NCI-H2107 (cell line): ENCODE measurements around the gene KRT71.

Source experiments
- DNase-seq: peaks from one replicate; lab custom pipeline; 2025; lab: John Stamatoyannopoulos, UW

Gene KRT71

DNA sequence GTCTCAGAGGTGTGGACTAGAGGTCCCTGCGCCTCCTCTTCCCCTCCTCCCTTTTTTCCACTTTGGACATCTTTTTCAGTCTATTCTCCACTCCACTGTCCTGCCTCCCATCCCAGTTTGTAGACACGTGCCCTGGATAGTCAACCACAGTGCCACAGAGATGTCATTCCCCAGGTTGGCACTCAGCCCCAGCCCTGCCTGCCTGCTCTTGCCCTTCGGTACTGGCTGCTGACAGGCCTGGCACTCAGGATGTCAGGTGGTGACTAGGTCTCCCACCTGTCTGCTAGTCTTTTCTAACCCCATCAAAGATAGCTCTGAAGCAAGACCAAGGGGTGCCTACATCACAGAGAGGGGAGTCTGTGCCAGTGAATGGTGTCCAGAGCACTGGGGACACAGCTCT is 15.8 kb downstream of the KRT71 start:
- DNase-seq, result no peak

DNA sequence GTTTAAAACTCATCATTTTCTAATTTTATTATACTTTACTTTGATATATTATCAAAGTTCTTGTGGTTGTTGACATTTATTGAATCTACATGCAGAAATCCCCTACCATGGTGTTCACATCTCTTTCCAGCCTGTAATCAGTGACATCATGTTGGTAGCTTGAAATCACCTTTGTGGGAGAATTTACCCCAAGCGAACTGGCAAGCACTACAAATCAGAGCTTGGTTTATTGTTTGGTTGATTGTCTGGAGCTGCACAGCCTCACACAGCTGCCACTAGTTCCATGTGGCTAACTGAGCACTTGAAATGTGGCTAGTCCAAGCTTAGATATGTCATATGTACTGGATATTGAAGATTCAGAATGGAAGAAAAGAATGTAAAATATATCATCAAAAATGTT is 17.4 kb downstream of the KRT71 start:
- no peak for DNase-seq

DNA sequence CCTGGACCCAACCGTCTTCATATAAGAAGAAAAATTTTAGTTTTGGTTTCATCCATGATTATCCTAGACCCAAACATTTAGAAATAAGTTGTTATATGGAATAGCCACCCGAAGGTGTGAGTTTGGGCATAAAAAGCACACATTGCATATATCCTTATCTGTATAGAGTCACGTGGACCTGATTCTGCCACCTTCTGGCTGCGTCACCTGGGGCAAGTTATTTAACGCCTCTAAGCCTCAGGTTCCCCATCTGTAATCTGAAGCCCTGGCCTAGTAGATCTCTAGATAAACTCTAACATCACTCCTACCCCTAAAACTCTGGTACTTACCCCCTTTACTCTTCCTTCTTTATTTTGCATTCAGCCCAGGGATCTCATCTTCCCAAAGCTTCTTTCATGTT is 18.5 kb downstream of the KRT71 start:
- DNase-seq, result no peak

DNA sequence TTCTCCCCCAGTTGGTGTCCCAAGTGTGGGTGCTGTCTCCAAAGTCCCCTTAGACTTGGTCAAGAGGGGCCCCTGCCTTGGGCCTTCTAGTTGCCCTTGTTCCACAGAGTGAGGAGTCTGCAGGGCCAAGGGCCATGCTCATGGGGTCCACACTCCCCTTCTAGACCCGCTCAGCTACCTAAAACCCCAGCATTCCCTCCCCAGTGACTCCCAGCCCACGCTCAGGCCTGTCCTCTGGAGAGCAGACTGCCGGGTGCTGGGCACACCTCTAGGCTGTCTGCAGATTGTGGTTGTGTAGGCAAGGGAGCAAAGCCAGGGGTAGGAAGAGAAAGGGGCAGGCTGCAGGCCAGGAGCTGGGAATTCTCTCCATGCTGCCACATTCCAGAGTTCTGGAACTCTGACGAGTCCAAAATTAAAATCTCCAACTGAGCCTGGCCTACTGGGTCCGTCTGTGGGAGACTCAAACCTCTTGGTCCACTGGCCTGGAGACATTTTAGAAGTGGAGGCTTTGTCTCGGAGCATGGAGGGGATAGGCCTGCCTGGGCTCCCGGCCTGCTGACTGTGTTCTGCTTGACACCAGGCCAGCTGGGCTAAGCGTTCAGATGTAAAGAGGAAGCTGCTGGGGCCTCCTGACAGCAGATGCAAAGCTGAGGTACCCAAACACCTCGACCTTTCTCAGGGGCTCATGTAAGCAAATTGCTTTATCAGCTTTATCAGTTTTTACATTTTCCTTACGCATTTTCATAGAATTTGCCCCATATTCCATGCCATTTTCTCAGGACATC is 19.1 kb downstream of the KRT71 start:
- DNase-seq, result no peak

DNA sequence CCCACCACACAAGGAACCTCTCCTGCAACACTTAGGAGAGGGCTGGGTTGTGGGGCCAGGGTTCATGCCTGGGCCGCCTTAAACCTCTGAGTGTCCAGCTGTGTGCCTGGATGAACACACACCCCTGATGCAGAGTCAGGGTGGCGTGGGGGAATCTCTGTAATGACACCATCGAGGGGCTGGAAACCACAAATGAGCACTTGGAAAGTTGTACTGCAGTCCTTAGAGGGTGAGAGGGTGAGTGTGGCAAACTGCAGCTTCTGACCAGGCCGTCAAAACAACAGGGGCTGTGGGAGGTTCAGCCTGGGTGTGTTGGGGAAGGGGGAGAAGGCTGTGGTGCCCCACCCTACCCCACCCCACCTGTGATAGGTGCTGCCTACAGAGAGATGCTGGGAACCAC is 20.3 kb downstream of the KRT71 start:
- no peak for DNase-seq

DNA sequence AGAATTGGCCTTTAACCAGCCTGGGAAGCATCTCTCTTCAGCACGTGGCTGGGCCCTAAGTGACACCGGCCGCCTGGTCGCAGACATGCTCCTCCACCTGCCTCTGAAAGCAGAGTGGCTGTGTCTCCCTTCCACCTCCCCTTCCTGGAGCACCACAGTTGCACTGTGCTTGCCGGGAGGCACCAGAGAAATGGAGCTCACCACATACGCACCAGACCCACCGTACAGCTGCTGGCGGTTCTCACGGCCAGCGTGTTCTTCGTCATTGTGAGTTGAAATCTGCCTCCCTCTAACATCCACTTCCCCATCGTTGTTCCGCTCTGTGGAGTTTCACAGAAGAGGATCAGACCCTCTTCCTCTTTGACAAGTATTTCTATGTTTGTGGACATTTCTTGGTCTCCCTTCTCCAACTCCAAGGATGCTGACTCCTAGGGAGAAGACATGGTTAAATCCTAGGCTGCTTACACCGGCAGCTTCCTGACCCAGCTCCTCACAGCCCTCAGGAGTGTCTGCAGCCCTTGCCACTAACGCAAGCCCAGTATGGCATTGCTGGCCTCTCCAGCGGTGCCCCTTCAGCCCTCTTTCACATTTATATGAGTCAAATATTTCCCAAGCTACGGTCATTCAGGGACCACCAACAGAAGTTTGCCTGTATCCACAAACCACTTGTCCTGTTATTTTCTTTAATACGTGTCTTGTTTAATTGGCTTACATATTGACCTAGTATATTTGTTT is 21.2 kb downstream of the KRT71 start:
- no peak for DNase-seq

DNA sequence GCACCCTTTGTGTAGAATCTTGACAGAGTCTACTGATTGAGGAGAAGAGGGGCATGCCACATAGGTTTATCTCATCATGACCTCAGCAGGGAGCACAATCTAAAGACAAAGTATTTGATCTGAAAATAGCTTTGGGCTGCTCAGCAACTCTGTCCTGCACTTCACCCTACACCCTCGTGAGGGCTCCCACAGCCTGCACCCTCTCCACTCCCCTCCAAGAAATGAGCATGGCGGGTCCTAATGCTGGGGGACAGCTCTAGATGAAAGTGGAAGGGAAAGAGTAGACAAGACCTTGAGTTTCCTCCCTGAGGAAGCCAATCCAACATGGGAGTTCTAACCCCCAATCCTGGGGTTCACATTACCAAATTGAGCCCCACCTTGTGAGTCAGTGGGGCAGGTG is 22.0 kb downstream of the KRT71 start:
- DNase-seq, result no peak

DNA sequence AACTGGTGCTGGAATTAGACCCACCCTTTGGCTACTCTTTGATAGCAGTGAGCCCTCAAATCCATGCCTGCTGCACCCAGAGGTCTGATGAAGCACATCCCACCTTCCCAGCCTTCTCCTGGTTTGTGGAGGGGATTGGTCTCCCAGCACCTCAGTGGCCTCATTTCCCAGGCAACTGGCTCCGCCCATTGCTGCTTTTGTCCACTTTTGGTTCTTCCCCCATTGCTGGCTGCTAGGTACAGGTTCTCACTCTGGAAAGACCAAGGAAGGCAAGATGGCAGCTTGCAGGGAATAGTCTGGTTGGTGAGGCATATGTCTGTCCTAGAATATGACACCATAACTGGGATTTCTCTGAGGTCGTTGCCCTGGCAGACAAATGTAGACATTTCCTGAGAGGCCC is 22.6 kb downstream of the KRT71 start:
- no peak for DNase-seq

DNA sequence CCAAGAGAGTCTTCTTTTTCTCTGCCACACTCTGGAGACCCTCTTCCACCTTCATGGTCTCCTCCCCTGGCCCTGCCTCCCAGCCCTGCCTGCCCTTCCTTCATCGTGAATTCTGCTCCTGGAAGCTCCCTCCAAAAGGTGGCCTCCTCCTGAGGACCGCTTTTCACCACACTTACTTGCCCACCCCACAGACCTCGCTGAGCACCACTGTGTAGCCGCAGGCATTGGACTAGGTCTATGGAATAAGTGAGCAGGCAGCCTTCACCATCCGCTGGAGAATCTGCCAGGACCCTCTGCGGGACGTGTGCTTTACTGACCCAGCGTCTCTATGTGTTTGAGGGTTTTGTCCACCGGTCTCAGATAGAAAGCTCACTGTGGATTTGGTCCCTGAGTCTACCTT is 23.1 kb downstream of the KRT71 start:
- DNase-seq, result no peak

DNA sequence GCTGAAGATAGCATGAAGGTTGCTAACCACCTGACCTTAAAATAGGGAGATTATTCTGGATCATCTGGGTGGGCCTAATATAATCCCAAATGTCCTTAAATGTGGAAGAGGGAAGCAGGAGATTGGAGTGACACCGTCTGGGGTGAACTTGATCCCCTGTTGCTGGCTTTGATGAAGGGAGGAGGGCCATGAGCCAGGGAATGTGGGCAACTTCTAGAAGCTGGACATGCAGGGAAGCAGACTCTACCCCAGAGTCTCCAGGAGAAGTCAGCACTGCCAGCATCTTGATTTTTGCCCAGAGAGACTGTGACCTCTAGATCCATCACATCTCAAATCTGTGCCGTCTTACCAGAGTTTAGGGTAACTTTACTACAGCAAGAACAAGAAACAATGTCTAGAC is 23.5 kb downstream of the KRT71 start:
- DNase-seq, result no peak

DNA sequence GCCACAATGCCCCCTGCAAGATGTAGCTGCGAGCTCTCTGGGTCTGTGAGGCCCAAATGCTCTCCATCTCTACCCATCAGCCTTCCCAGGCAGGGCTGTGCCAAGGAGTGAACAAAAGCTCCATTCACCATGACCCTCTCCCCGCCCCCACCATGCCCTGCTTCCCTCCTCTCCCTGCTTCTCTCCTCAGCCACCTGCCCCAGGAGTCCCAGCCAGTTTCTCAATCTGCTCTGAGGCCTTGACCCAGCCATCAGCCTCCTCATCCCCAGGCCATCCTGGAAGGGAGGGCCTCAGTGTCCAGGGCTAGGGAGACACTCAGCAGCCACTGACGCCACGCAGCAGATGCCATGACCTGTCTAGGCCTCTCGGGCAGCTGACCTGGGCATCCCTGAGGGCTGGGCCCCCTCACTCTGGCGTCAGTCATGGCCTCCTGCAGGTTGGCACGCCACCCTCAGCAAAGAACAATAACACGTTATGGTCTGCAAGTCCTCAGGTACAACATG is 24.3 kb downstream of the KRT71 start:
- DNase-seq, result no peak

DNA sequence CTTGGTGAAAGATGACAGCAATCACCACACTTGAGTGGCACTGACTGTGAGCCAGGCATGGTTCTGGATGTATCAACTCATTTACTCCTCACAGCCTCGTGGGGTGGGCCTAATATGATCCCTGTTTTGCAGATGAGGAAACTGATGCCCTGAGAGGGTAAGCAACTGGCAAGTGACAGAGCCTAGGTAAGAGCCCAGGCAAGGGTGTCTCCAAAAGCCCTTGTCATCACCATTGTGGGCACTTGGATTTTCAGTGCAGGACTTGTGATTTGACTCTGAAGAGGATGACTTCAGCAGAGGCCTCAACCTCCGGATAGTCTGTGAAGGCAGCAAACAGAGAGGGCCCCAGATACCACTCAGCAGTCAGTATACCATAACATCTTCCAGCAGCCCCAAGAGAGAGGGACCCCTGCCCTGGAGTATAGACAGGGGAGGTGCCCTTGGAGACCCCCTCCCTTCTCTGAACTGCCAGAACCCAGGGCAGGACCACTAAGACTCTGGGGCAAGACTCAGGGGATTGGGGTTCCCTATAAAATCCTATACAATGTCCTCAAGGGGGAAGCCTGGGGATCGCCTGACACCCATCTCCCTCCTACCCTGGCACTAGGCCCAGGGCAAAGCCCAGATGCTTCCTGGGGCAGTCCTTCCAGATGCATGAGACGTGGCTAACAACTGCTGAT is 25.7 kb downstream of the KRT71 start:
- DNase-seq, result no peak

DNA sequence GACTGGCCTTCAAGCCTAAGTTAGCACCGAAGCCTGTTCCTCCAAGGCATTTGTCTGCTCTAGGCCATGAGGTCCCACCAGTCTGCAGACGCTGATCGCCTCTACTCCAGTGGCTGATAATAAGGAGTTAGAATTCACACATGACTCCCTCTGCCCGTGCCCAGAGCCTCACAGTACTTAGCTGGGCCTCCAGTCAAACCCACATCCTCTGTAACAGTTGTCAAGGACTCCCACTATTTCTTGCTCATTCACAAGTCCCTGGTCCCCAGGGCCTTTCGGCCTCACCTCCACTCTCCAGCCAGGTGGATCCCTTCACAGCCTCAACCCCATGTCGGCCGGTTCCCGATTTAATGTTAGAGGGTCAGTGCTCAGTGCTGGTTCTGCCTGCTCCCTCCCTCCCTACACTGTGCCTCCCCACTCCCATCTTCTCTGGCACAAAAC is 26.4 kb downstream of the KRT71 start:
- DNase-seq, result no peak

DNA sequence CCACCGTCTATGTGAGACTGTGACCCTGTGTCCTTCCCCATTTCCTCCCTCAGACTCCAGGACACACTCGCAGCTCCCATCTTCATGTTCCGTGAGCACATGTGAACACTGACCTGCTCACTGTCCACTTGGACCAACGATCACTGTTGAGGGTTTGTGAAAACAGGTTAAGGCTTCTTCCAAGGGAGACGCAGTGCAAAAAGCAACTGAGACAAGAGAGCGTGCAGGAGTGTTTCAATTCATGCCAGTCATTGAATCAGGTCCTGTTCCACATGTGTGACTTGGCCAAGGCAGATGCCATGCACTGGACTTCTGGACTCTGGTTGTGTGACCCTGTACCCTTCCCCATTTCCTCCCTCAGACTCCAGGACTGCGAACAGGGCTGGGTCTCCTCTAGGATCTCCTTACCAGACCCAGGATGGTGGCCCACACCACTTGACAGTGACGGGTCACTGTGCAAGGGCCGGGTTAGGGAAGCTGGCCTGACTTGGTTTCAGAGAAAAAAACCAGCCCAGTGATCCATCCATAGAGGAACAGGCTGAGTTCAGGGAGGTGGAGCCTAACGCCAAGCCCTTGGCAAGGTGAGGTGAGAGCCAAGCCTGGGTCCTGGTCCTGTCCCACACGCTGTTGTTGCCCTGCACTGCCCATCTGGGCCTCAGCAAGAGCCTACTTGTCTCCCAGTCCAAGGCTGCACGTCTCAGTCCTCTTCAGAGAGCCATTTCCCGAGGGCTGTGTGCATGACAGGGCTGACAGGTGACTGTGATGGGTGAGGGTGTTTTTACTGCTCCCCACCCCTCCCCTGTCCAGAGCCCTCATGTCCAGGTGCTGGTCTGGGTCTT is 27.1 kb downstream of the KRT71 start:
- no peak for DNase-seq

DNA sequence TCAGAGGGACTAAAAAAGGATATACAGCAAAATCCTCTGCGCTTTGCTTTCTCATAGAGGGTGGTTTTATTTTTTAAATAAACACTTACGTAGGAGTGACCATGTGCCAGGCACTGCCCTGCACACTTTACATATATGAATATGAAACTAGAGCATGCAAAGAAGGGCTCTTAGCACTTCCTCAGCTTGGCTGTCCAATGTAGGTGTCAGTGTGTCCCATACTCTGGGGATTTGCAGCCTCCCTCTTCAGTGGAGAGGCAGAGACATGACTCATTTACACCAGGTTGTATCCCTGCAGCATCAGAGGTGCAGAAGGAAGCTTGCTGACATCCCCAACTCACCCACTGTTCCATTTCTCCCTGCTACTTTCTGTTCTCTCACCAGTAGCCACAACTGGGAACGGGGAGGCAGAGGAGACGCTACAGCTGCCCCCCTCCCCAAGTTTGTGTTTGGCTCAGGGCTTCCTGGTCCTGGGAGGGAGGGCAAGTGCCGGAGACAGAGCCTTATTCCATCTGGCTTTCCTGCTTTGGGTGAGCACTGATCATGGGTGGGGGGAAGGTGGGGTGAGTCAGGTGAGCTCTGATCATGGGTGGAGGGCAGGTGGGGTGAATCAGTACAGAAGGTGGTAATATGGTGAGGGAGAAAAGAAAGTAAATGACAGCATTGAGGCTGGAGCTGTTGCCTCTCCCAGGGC is 27.9 kb downstream of the KRT71 start:
- no peak for DNase-seq

DNA sequence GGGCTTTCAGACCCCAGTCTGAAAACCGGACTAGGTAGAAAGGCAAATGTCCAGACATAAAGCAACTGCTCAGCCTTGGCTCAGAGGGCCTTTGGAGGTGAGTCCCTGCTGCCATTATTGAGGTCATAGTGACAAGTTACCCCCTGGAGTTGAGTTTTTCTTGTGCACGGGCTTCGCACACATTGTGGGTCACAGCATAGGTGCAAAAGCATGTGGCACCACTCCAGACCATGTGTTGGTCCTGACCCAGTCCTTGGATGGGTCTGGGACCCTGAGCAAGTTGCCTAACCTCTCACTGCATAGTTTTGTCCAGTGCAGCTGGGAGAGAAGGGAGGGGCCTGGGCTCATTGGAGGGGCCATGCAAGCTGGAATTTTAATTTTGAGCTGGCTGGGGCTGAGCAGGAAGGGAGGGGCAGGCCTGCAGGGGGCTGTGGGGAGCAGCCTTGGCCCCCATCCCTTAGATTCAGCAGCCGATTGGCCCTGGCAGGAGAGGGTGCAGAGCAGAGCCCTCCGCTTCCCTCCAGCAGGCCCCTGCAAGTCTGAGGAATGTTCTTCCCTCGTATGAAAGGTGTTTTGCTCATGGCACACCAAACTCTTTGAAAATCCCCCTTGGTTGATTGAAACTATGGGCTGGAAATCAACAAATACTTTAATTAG is 28.6 kb downstream of the KRT71 start:
- DNase-seq, result no peak

DNA sequence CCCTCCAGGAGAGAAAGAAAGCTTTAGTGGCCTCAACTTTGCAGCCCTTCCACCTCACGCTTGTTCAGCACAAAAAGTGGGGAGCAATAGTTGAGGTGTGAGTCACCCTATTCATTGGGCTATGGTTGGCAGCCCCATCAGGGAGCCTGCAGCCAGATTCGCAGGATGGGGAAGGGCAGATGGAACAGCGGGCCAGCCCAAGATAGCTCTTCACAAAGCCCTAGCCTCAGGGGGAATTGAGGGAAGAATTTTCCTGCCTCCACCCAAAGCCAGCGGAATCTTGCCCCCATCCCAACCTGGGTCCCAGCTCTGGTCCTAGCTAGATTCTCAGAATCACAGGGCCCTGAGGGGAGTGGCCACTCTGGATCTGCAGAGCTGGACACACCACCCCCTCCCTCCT is 29.1 kb downstream of the KRT71 start:
- no peak for DNase-seq

DNA sequence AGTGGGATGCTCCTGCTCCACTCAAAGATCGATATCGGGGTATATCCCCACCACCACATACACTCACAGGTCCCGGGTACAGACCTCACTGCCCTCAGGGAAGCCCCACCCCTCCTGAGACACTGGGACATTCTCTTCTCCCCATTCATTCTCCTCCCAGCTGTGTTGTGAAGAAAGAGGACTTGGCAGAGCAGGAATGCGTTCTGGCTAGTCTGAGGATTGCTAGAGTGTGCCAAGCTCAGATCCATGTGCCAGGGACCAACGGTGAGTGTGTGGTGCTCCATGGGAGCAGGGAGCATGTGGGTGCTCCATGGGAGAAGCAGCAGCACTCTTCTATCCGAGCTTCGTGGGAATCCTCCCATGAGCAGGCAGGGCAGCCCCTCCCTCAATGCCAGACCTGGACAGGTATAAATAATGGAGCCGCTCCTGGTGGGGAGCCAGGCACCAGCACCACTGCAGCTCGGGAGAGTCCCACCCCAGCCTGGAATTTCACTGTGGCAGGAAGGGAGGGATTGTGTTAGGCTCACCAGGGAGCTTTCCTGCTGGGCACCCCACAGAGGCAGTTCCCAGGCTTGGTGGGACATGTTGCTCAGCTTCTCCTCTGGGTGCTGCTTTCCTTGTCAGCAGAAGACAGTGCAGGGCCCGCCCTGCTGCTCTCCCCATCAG is 30.5 kb downstream of the KRT71 start:
- no peak for DNase-seq

DNA sequence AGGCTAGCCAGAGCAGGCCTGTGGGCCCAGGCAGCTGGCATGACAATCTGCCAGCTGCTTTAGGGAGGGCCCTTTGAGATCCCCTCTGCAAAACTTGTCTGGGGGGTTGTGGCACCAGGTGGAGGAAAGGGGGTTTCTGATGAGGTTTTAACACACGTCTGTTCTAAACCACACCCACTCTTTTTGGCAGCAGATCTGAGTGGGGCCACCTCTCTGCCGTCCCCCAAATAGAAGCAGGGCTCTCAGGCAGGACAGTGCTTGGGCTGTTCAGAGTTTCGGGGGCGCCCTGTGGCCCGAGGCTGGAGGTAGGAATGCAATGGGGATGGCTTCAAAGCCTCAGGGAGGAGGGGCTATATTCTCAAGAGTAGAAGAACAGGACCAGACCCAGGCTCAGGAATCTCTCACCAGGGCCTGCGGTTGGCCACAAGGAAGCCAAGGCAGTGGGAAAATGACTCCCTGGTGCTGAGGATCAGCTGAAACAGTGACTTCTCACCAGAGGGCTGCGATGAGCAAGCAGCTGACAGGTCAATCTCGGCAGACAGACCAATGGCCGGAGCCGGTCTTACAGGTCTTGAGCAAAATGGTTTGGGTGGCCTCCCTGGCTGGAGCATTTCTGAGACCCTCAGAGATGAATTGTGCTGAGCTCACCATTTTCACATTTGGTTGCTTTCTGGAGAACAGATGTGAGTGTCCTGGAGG is 31.2 kb downstream of the KRT71 start:
- no peak for DNase-seq

DNA sequence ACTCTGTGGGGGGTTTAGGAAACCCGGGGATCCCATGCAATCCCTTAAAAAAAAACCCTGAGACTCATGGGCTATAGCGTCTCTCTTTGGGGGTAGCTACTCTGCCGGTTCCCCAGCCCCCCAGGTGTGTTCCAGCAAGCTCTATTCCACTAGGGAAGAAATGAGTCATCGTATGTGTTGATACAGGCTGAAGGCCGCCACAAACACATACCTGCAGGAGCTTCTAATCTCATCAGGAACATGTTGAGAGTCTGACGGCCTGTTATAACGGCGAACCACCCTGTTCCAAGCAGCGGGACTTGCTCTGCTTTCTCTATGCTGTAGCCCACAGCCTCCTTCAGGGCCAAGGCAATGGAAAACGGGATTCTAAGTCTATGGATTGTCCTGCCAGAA is 31.8 kb downstream of the KRT71 start:
- DNase-seq, result no peak
